RWPE1 (cell line): ENCODE data around the gene PLOD3.

Source experiments
- CTCF ChIA-PET: fragments of 350-600 bp; sonication (Branson Sonifier 250); formaldehyde crosslinking; extraction: SDS; loops from one replicate; lab custom pipeline; 2021; lab: Yijun Ruan, JAX
- POLR2A ChIA-PET: fragments of 400-600 bp; formaldehyde crosslinking; extraction: SDS; loops from one replicate; lab custom pipeline; 2020; ENCODE audit warnings: antibody characterized with exemption; ENCODE audit not compliant: low non-redundant PET; lab: Yijun Ruan, JAX
- DNase-seq: peaks from one replicate; pipeline ENCODE4 v3.0.0; 2012; ENCODE audit warnings: low spot score
- H3K27ac ChIP-seq: fragments of 450-650 bp; 2 replicates; pipeline ENCODE4 v1.5.1; 2017
- TF ChIP-seq, protein P1 (sequence below): fragments of 450-650 bp; conservative IDR thresholded peaks from 2 replicates; pipeline ENCODE4 v1.5.1; 2017; ENCODE audit warnings: low read depth, mild to moderate bottlenecking

PLOD3 gene

DNA sequence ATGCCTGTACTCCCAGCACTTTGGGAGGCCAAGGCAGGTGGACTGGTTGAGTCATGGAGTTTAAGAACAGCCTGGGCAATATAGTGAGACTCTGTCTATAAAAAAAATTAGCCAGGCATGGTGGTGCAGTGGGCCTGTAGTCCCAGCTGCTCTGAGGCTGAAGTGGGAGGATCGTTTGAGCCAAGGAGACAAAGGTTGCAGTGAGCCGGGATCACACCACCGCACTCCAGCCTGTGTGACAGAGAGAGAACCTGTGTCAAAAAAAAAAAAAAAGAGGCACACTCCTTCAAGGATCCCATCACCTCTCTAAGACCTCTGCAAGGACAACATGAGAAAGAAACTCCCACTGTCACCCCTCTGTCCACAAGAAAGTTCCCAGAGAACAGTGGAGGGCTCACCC lies 41.7 kb downstream of the PLOD3 start:
- CTCF ChIA-PET = interaction anchor here (0.9 to 1.2 kb wide), 2 partner anchors 17 to 32 kb away, joined by 3 to 7 read pairs; no protein-coding TSS in a partner anchor
- POLR2A ChIA-PET = no interaction called here
- H3K27ac ChIP-seq = no peak overlapping the region
- TF ChIP-seq, protein P1, sequence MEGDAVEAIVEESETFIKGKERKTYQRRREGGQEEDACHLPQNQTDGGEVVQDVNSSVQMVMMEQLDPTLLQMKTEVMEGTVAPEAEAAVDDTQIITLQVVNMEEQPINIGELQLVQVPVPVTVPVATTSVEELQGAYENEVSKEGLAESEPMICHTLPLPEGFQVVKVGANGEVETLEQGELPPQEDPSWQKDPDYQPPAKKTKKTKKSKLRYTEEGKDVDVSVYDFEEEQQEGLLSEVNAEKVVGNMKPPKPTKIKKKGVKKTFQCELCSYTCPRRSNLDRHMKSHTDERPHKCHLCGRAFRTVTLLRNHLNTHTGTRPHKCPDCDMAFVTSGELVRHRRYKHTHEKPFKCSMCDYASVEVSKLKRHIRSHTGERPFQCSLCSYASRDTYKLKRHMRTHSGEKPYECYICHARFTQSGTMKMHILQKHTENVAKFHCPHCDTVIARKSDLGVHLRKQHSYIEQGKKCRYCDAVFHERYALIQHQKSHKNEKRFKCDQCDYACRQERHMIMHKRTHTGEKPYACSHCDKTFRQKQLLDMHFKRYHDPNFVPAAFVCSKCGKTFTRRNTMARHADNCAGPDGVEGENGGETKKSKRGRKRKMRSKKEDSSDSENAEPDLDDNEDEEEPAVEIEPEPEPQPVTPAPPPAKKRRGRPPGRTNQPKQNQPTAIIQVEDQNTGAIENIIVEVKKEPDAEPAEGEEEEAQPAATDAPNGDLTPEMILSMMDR = no peak
- no peak for DNase-seq

DNA sequence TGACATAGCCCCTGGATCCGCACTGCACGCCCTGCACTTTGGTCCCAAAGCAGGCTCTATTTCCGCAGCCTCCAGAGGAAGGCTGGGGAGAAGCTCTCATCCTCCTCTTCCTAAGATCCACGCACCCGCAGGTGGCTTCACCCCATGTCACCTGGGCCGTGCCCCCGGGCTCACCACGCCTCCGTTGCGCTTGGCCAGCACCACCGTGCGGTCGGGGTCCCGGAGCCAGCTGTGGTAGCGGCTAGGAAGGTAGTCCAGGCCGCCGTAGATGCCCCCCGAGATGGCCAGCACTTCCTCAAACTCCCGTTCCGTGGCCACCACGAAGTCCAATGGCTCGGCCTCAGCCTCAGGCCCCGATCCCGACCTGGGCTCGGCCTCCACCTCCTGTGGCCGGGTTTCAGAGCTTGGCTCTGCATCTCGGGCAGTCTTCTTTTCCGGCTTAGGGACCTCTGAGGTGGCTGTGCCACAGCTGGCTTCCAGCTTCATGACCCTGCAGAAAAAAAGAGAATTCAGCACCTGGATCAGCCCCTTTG lies 43.0 kb downstream of the PLOD3 start:
- ChIA-PET POLR2A (interaction anchor here (0.5 to 1.0 kb wide), 4 partner anchors 9 to 36 kb away, joined by 3 to 5 read pairs (median 4); no protein-coding TSS in a partner anchor), CTCF (interaction anchor here (0.6 to 1.5 kb wide), 5 partner anchors 8 to 70 kb away, joined by 3 to 4 read pairs (median 4); no protein-coding TSS in a partner anchor)
- no peak for DNase-seq
- H3K27ac ChIP-seq = no peak overlapping the region
- TF ChIP-seq, protein P1 = no peak

DNA sequence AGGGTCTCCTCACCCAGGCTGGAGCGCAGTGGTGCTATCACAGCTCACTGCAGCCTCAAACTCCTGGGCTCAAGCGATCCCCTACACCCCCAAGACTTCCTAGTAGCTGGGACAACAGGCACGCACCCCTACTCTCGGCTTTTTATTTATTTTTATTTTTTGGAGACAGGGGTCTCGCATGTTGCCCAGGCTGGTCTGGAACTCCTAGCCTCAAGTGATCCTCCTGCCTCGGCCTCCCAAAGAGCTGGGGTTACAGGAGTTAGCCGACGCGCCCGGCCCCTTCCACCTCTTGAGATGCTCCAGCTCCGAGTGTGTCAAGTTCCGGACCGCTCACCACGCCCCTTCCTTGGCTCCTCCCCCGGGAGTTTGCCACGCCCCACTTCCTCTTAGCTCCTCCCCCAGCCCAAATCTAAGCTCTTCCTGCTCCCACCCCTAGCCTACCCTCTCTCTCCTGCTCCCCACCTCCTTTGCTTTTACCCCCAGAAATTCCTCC lies 43.6 kb downstream of the PLOD3 start:
- peak; percentile 71 for DNase-seq

DNA sequence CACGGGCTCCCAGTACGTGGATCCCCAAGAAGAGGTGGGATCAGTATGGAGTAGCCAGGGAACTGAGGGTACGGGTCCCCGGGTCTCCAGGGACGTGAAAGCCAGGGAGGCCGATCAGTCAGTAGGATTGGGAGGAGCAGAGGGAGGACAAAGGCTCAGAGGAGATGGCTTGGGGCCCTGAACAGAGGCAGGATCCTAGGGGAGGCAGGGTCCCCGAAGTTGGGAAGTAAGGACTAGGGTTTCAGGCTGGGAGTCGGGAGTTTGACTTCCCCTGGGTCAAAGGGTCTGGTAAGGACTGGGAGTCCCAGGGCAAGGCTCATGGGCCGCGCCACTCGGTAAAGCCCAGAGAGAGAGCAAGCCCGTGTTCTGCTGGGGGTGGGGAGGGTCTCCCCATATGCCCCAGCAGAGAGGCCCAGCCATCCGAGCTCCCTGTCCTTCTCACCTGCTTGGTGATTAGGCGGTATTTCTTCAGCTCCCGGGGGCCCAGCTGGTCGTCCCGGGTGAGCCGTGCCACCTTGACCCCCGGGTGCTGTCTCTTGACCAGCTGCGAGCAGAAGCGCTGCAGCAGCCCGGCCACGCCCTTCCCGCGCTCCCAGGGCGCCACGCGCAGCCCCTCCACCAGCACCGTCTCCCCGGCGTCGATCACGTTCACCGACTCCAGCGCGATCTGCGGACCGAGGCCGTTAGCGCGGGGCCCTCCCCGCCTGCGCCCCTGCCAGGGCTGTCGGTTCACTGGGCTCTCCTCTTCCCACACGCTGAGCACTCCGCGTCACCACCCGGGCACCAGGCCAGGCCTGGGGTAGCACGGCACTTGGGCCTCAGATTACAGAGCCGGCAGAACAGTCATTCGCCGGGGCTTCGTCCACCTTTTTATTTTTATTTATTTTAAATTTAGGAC lies 44.3 kb downstream of the PLOD3 start:
- ChIA-PET CTCF (interaction anchor here (1.3 to 1.5 kb wide), 2 partner anchors 20 to 29 kb away, joined by 4 read pairs; no protein-coding TSS in a partner anchor), POLR2A (interaction anchor here (0.9 to 1.0 kb wide), 2 partner anchors 9 to 35 kb away, joined by 3 to 5 read pairs; no protein-coding TSS in a partner anchor)
- peak overlapping the region; percentile 32; the same call in 1 of the 2 replicates for H3K27ac ChIP-seq
- TF ChIP-seq, protein P1 = no peak
- DNase-seq = peak; percentile 69

More for the DNA sequence above, 43.6 kb downstream of the PLOD3 start:
- ChIA-PET POLR2A (interaction anchor here (0.5 to 1.0 kb wide), 4 partner anchors 9 to 35 kb away, joined by 3 to 5 read pairs (median 4); no protein-coding TSS in a partner anchor), CTCF (interaction anchor here (0.6 to 1.5 kb wide), 4 partner anchors 9 to 30 kb away, joined by 3 to 4 read pairs (median 4); no protein-coding TSS in a partner anchor)
- peak overlapping the region; percentile 32; the same call in 1 of the 2 replicates for H3K27ac ChIP-seq
- TF ChIP-seq, protein P1 = no peak

DNA sequence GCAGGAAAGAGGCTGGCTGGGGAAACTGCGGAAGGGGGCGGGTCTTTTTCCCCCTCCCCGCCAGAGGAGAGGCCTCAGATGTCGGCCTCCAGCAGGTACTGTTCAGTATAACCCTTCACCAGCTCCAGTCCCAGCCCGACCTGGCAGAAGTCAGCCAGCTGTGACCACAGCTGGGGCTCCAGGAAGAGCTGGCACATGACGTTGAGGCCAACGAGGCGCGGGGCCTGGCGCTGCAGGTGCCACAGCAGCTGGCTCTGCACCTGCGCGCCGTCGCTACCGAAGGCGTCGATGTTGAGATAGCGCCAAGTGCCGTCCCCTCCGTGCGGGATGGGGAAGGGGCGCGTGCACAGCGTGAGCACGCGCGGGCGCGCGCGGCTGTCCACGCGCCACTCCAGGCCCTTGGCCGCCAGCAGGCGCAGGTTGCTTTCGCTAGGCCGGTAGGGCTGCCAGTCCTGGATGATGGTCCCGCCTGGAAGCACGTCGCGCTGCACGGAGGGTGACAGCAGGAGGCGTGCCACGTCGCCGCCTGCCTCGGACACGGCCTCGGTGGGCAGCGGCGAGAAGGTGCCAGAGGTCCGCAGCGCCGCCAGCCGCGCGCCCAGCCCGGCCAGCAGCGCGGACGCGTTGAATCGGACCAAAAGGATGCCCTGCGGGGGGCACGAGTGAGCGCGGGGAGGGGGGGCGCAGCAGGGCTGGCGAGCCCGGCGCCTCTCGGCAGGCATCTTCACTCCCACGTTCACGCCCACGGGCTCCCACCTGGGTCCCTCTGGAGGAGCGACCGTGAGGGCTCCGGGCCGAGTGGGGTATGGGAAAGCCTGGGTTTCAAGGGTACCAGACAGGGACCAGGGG lies 45.2 kb downstream of the PLOD3 start:
- TF ChIP-seq, protein P1 = no peak; the same call in 1 of the 2 replicates
- POLR2A ChIA-PET = no interaction called here
- DNase-seq = no peak
- no peak overlapping the region for H3K27ac ChIP-seq
- CTCF ChIA-PET = interaction anchor here (0.9 to 2.7 kb wide), 3 partner anchors 11 to 28 kb away, joined by 4 to 19 read pairs (median 8); no protein-coding TSS in a partner anchor
